Osteoblast (primary cell): ENCODE data around the gene BNIP5. TPM values are rescaled to one million over a fixed set of nuclear protein-coding genes. Genes with fewer than 3 reads are reported as not detected.

Experiments used
- DNase-seq: peaks from one replicate; pipeline ENCODE4 v3.0.0; 2011; ENCODE audit warnings: low spot score, mixed read lengths; ENCODE audit not compliant: insufficient read length; ENCODE audit errors: missing footprints
- H2AFZ ChIP-seq: 2 replicates; pipeline ENCODE4 v1.6.0; 2011; ENCODE audit warnings: mild to moderate bottlenecking, low read length
- H3K27ac ChIP-seq: 2 replicates; pipeline ENCODE4 v1.5.1; 2011; ENCODE audit warnings: mild to moderate bottlenecking, low read depth, low read length, moderate library complexity
- H3K27me3 ChIP-seq: 2 replicates; pipeline ENCODE4 v1.6.0; 2012; ENCODE audit warnings: mild to moderate bottlenecking, control low read depth, inconsistent platforms, low read length, moderate library complexity; ENCODE audit not compliant: insufficient read depth
- H3K36me3 ChIP-seq: 2 replicates; pipeline ENCODE4 v1.5.1; 2011; ENCODE audit warnings: mild to moderate bottlenecking, low read length, control low read depth, moderate library complexity; ENCODE audit not compliant: insufficient read depth
- H3K4me1 ChIP-seq: 2 replicates; pipeline ENCODE4 v1.5.1; 2011; ENCODE audit warnings: mild to moderate bottlenecking, low read length, control low read depth, moderate library complexity; ENCODE audit not compliant: insufficient read depth
- H3K4me2 ChIP-seq: 2 replicates; pipeline ENCODE4 v1.6.0; 2011; ENCODE audit warnings: mild to moderate bottlenecking, low read length; ENCODE audit not compliant: insufficient read depth
- H3K4me3 ChIP-seq: fragments of 200-600 bp; sonication (generic); 3 replicates; pipeline ENCODE4 v1.5.1; 2012; ENCODE audit warnings: mild to moderate bottlenecking, low read length, inconsistent platforms; ENCODE audit not compliant: insufficient read depth
- H3K79me2 ChIP-seq: 2 replicates; pipeline ENCODE4 v1.6.0; 2012; ENCODE audit warnings: mild to moderate bottlenecking, low read length, control low read depth, inconsistent platforms; ENCODE audit not compliant: insufficient read depth
- H3K9me3 ChIP-seq: 2 replicates; pipeline ENCODE4 v1.5.1; 2011; ENCODE audit warnings: low read depth, low read length, control low read depth
- H4K20me1 ChIP-seq: 2 replicates; pipeline ENCODE4 v1.6.0; 2012; ENCODE audit warnings: mild to moderate bottlenecking, low read length, control low read depth; ENCODE audit not compliant: insufficient read depth
- CTCF ChIP-seq: IDR thresholded peaks from 2 replicates; pipeline ENCODE4 v1.5.1; 2011; ENCODE audit warnings: mild to moderate bottlenecking, low read depth, low read length, moderate library complexity; ENCODE audit errors: extremely low read depth
- total RNA-seq: library from RNA; depleted of rRNA; stranded (reverse); fragments of >200 nt; gene quantifications from 2 replicates; pipeline ENCODE4 v1.2.3, GENCODE V29; 2012

BNIP5 gene
- total RNA-seq, 1 donor: not detected

- no peak overlapping the region for H2AFZ ChIP-seq
- TF ChIP-seq CTCF: no peak
- H3K27me3 ChIP-seq: peaks cover 34% of the 10 kb centered on the region
These were observed 10.2 kb downstream of the BNIP5 start for GRCh38 chr6:36326356-36326995.

GRCh38 chr6:36324715-36325114 is 12.0 kb downstream of the BNIP5 start:
- Histone ChIP-seq H4K20me1 (no peaks in the 10 kb centered on the region), H3K4me3 (no peak overlapping the region), H3K4me2 (no peak overlapping the region), H3K4me1 (no peaks in the 10 kb centered on the region), H3K36me3 (no peaks in the 10 kb centered on the region), H2AFZ (no peak overlapping the region), H3K27ac (no peak overlapping the region), H3K79me2 (no peaks in the 10 kb centered on the region), H3K27me3 (peaks cover 35% of the 10 kb centered on the region), H3K9me3 (no peaks in the 10 kb centered on the region)
- no peak for DNase-seq
- no peak for TF ChIP-seq CTCF

More at GRCh38 chr6:36326356-36326995, 10.2 kb downstream of the BNIP5 start:
- H3K79me2 ChIP-seq: no peaks in the 10 kb centered on the region
- no peak overlapping the region for H3K4me2 ChIP-seq
- no peaks in the 10 kb centered on the region for H3K9me3 ChIP-seq
- no peak overlapping the region for H3K4me3 ChIP-seq
- DNase-seq: no peak
- no peak overlapping the region for H3K27ac ChIP-seq
- no peaks in the 10 kb centered on the region for H3K4me1 ChIP-seq
- no peaks in the 10 kb centered on the region for H4K20me1 ChIP-seq
- no peaks in the 10 kb centered on the region for H3K36me3 ChIP-seq

GRCh38 chr6:36324191-36324590 is 12.5 kb downstream of the BNIP5 start:
- no peaks in the 10 kb centered on the region for H3K36me3 ChIP-seq
- TF ChIP-seq CTCF: no peak
- no peaks in the 10 kb centered on the region for H3K79me2 ChIP-seq
- H4K20me1 ChIP-seq: no peaks in the 10 kb centered on the region
- H3K27me3 ChIP-seq: peaks cover 37% of the 10 kb centered on the region
- no peak overlapping the region for H2AFZ ChIP-seq
- no peaks in the 10 kb centered on the region for H3K4me1 ChIP-seq
- no peaks in the 10 kb centered on the region for H3K9me3 ChIP-seq
- DNase-seq: no peak
- no peak overlapping the region for H3K27ac ChIP-seq
- no peak overlapping the region for H3K4me3 ChIP-seq
- H3K4me2 ChIP-seq: no peak overlapping the region

GRCh38 chr6:36323062-36323461 is 13.6 kb downstream of the BNIP5 start:
- no peak overlapping the region for H2AFZ ChIP-seq
- no peak overlapping the region for H3K4me3 ChIP-seq
- no peak overlapping the region for H3K4me2 ChIP-seq
- TF ChIP-seq CTCF: no peak
- no peak overlapping the region for H3K27ac ChIP-seq
- peaks cover 31% of the 10 kb centered on the region for H3K27me3 ChIP-seq
- no peaks in the 10 kb centered on the region for H3K9me3 ChIP-seq
- H3K4me1 ChIP-seq: no peaks in the 10 kb centered on the region
- H3K36me3 ChIP-seq: no peaks in the 10 kb centered on the region
- no peaks in the 10 kb centered on the region for H4K20me1 ChIP-seq
- DNase-seq: no peak
- no peaks in the 10 kb centered on the region for H3K79me2 ChIP-seq
